Dermis microvascular lymphatic vessel endothelial cell (primary cell): ENCODE measurements around the gene TLR7. TPM values are rescaled to one million over a fixed set of nuclear protein-coding genes. Genes with fewer than 3 reads are reported as not detected.

Source experiments
- DNase-seq, 2 donors: peaks; one replicate each; pipeline versions ENCODE4 v3.0.0 to v3.0.0-alpha.2; 2010; ENCODE audit warnings: low read depth in 2 of 2
- total RNA-seq: library from RNA; depleted of rRNA; stranded (reverse); fragments of >200 nt; gene quantifications from 2 replicates; pipeline ENCODE4 v1.2.1, GENCODE V29; 2014

Gene TLR7
- total RNA-seq, 1 donor from 2014 or later = not detected

GRCh38 chrX:12930150-12930549 is 63.3 kb downstream of the TLR7 start:
- DNase-seq = no peak

GRCh38 chrX:12932244-12932643 is 65.4 kb downstream of the TLR7 start:
- DNase-seq = no peak

GRCh38 chrX:12934850-12935249 is 68.0 kb downstream of the TLR7 start:
- no peak for DNase-seq

- no peak for DNase-seq
These were observed 70.1 kb downstream of the TLR7 start for GRCh38 chrX:12936947-12937346.

Other genes with a start within 250 kb of the TLR7 start
- 15.7 and 17.6 TPM in 2 replicates for gene PRPS2, start 75.7 kb upstream of the TLR7 start, total RNA-seq
- gene TLR8, start 39.5 kb downstream of the TLR7 start, total RNA-seq = not detected in 2 replicates
- gene TMSB4X, start 108.0 kb downstream of the TLR7 start, total RNA-seq = 15,061 and 18,385 TPM in 2 replicates
- gene FAM9C, start 177.5 kb downstream of the TLR7 start, total RNA-seq = not detected in 2 replicates